GM23338 (cell line): ENCODE measurements around the gene CCDC92. TPM values are rescaled to one million over a fixed set of nuclear protein-coding genes. Genes with fewer than 3 reads are reported as not detected.

Source experiments
- ATAC-seq: fragments of 200-7000 bp; cut with Tn5 transposase; 3 replicates; pipeline ENCODE4 v1.9.1; 2020
- DNase-seq: peaks from one replicate; pipeline ENCODE4 v3.0.0-alpha.2; 2015; ENCODE audit warnings: low spot score
- H2AFZ ChIP-seq: fragments of 200-600 bp; sonication (generic); 2 replicates; pipeline ENCODE4 v1.8.0; 2016; ENCODE audit warnings: antibody characterized with exemption, mild to moderate bottlenecking, moderate library complexity
- H3F3A ChIP-seq: fragments of 200-600 bp; sonication (generic); replicated peaks from 2 replicates; pipeline ENCODE4 v1.8.0; 2017; ENCODE audit warnings: antibody characterized with exemption, mixed run types, low read depth
- H3K27ac ChIP-seq: fragments of 200-600 bp; sonication (generic); 2 replicates; pipeline ENCODE4 v1.6.1; 2016; ENCODE audit warnings: low read depth
- H3K27me3 ChIP-seq: fragments of 200-600 bp; sonication (generic); 2 replicates; pipeline ENCODE4 v1.8.0; 2016; ENCODE audit warnings: mild to moderate bottlenecking, mixed run types, moderate library complexity; ENCODE audit not compliant: insufficient read depth
- H3K36me3 ChIP-seq: fragments of 200-600 bp; sonication (generic); 2 replicates; pipeline ENCODE4 v1.8.0; 2016; ENCODE audit warnings: mild to moderate bottlenecking; ENCODE audit not compliant: insufficient read depth
- H3K4me1 ChIP-seq: fragments of 200-600 bp; sonication (generic); 2 replicates; pipeline ENCODE4 v1.8.0; 2016; ENCODE audit warnings: mild to moderate bottlenecking, moderate library complexity; ENCODE audit not compliant: insufficient read depth
- H3K4me2 ChIP-seq: fragments of 200-600 bp; sonication (generic); 2 replicates; pipeline ENCODE4 v1.7.1; 2017; ENCODE audit warnings: mixed run types
- H3K4me3 ChIP-seq: fragments of 200-600 bp; sonication (generic); 2 replicates; pipeline ENCODE4 v1.6.1; 2016; ENCODE audit warnings: mixed run types
- H3K79me2 ChIP-seq: fragments of 200-600 bp; sonication (generic); replicated peaks from 2 replicates; pipeline ENCODE4 v1.8.0; 2017; ENCODE audit warnings: mild to moderate bottlenecking; ENCODE audit not compliant: insufficient read depth
- H3K9me2 ChIP-seq: fragments of 200-600 bp; sonication (generic); 2 replicates; pipeline ENCODE4 v1.8.0; 2017; ENCODE audit not compliant: insufficient read depth
- H4K20me1 ChIP-seq: fragments of 200-600 bp; sonication (generic); replicated peaks from 2 replicates; pipeline ENCODE4 v1.8.0; 2017; ENCODE audit warnings: mild to moderate bottlenecking; ENCODE audit not compliant: insufficient read depth
- H3K27ac Mint-ChIP-seq: 2 replicates; pipeline ENCODE4 v1.8.0; 2020; ENCODE audit warnings: inconsistent platforms, mild to moderate bottlenecking, moderate library complexity, mixed read lengths
- H3K27me3 Mint-ChIP-seq: 3 replicates; pipeline ENCODE4 v1.8.0; 2022; ENCODE audit warnings: low read depth, mild to moderate bottlenecking, moderate library complexity, mixed read lengths, inconsistent platforms; ENCODE audit not compliant: insufficient read depth, poor library complexity
- H3K36me3 Mint-ChIP-seq: 3 replicates; pipeline ENCODE4 v1.8.0; 2021; ENCODE audit warnings: low read depth, mild to moderate bottlenecking, inconsistent platforms, moderate library complexity, mixed read lengths
- H3K4me1 Mint-ChIP-seq: 3 replicates; pipeline ENCODE4 v1.8.0; 2020; ENCODE audit warnings: mild to moderate bottlenecking, inconsistent platforms, mixed read lengths
- H3K4me3 Mint-ChIP-seq: 3 replicates; pipeline ENCODE4 v1.8.0; 2021; ENCODE audit warnings: moderate library complexity, mild to moderate bottlenecking, inconsistent platforms, mixed read lengths
- H3K9me3 Mint-ChIP-seq: 3 replicates; pipeline ENCODE4 v1.8.0; 2020; ENCODE audit warnings: moderate library complexity, mild to moderate bottlenecking, inconsistent platforms, mixed read lengths
- CREB1 ChIP-seq: fragments of 250-450 bp; sonication (Bioruptor Pico); IDR thresholded peaks from 2 replicates; pipeline ENCODE4 v1.5.0; 2020; ENCODE audit warnings: low read depth, mild to moderate bottlenecking, moderate library complexity
- CTCF ChIP-seq, 2 experiments: fragments of 200-600 bp in 1 of 2; sonication (generic) in 1 of 2; conservative IDR thresholded peaks; 2 replicates each; pipeline versions ENCODE4 v1.5.1 to v1.6.1; 2016 to 2017; ENCODE audit warnings: antibody characterized with exemption in 2 of 2, low read depth in 2 of 2, mild to moderate bottlenecking in 2 of 2, moderate library complexity in 1 of 2
- EZH2 ChIP-seq: fragments of 200-600 bp; sonication (generic); IDR thresholded peaks from one replicate; pipeline ENCODE4 v1.8.0; 2017; ENCODE audit warnings: antibody characterized with exemption, mild to moderate bottlenecking, low read depth; ENCODE audit not compliant: unreplicated experiment
- EZH2phosphoT487 ChIP-seq: fragments of 200-600 bp; sonication (generic); IDR thresholded peaks from one replicate; pipeline ENCODE4 v1.8.1; 2018; ENCODE audit warnings: antibody characterized with exemption; ENCODE audit not compliant: unreplicated experiment
- ZNF331 ChIP-seq: fragments of 250-450 bp; sonication (Bioruptor Pico); IDR thresholded peaks from 2 replicates; pipeline ENCODE4 v1.5.0; 2020; ENCODE audit warnings: low read depth, mild to moderate bottlenecking, moderate library complexity
- polyA plus RNA-seq: library from polyadenylated mRNA; unstranded; fragments of >200 nt; fragmentation: Nextera tagmentation; extraction: Ambion mirVana; gene quantifications from 2 replicates; pipeline ENCODE4 v1.2.1, GENCODE V29; 2016
- total RNA-seq: library from RNA; depleted of rRNA; stranded (reverse); fragments of >200 nt; shearing (Covaris generic); gene quantifications from 2 replicates; pipeline ENCODE4 v1.2.3, GENCODE V29; 2014

CCDC92 gene
- total and polyA plus RNA-seq, 2 experiments from 2014 or later, result 0.08 to 0.31 TPM

DNA sequence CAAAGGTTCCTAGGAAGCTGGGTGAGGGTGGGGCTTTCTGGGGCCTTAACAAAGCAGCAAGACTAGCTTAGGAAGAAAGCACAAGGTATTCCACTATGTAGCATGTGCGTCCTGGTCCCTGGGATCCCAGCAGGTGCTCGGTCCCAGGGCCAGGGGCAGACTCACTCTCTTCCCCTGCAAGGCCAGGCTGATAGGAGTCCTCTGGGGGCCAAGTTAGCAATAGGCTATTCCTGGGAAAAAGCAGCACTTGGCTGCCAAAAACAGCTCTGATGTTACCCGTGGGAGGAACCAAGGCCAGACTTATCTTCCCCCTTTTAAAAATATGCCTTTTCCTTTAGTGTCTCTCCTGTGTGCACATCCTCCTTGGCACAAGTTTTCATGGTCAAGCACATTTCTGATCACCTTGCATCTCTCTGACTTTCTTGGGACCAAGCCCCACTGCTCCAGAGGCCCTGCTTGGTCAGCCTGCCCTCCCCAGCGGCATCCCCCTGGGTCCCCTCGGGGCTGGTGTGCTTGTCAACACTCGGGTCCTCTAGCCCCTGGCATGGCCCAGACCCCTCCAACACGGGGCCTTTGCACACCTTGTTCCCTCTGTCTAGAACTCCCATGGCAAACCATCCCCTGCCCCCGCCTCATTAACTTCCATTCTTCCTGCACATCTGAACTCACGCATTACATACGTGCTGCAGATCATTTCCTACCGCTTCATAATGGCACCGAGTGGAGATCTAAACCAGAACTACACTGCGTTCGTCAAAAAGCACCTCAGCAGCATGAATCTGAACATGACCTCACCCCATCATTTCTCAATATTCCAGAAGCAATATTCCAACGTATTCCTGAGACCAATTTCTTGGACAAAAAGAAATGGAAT is 21.9 kb downstream of the CCDC92 start (continued):
- TF ChIP-seq CTCF (conservative IDR thresholded peaks at IDR 0.05; ENCODE audit: low read depth in 2 of 2), result no peak

- Mint-ChIP-seq H3K9me3 (no peaks in the 10 kb centered on the region), H3K4me3 (no peak overlapping the region), H3K27ac (no peak overlapping the region), H3K4me1 (no peaks in the 10 kb centered on the region; the same call in 2 of the 3 replicates), H3K36me3 (no peaks in the 10 kb centered on the region), H3K27me3 (peaks cover 10% of the 10 kb centered on the region)
- H3F3A ChIP-seq, result no peaks in the 10 kb centered on the region
- no peak for TF ChIP-seq EZH2
- TF ChIP-seq CREB1 (CRISPR knock-in tag), result no peak
- no peak for TF ChIP-seq ZNF331
- ATAC-seq (no peak), DNase-seq (no peak)
- no peak overlapping the region for H3K27ac ChIP-seq
- H2AFZ ChIP-seq, result no peak overlapping the region
- H3K4me3 ChIP-seq, result no peak overlapping the region
- H3K27me3 ChIP-seq, result peaks cover 20% of the 10 kb centered on the region
- no peaks in the 10 kb centered on the region for H3K79me2 ChIP-seq
- H4K20me1 ChIP-seq, result no peaks in the 10 kb centered on the region
- H3K9me2 ChIP-seq, result no peaks in the 10 kb centered on the region
- H3K4me2 ChIP-seq, result no peak overlapping the region
- no peaks in the 10 kb centered on the region for H3K4me1 ChIP-seq
- H3K36me3 ChIP-seq, result no peaks in the 10 kb centered on the region
These were observed 22.9 kb downstream of the CCDC92 start for GRCh38 chr12:123949770-123950165.

DNA sequence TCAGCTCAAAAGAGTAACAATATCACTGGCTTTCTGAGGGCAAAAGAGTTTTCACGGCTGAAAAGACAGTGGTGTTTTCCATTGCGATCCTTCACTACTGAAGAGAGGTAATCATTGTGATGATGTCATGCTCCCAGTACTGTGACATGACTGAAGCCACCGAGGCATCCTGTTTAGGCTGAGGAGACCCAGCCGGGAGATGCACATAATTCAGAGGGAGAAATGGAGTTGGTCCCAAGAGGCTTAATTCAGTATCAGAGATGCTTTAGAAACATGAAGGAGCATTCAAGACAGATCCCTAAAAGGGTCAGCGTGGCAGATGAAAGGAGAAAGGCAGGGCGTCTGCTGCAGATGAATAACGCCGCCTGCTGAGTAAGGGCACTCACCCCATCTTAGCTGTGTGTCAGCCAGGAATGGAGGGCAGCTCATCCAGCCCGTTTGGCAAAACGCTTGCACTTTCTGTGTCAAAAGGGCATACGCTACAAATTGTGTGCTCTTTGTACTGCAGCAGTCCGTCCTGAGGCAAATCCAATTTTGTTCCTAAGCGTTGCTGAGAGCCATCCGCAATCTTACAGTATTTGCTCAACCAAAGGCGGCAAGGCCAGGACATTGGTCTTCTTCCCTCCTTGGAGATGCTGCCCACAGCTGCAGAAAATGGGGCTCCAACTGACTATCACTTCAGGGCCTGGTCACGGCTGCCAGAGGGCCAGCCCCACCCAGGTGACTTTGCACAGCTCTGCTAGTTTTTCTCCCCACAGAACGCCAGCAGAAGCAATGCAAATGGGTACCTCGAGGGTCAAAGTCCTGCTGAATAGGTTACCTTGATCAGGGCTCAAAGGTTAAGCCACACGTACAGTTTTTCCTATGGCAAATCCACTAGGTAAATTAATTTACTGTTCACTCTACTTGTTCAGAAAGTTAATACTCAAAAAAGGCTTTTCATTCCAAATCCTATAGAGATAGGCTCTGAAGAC is 23.5 kb downstream of the CCDC92 start:
- ATAC-seq (no peak), DNase-seq (no peak)
- Histone ChIP-seq H2AFZ (no peak overlapping the region), H3K4me2 (no peak overlapping the region), H3F3A (no peaks in the 10 kb centered on the region), H3K36me3 (no peaks in the 10 kb centered on the region), H3K9me2 (no peaks in the 10 kb centered on the region), H3K4me1 (no peaks in the 10 kb centered on the region), H3K4me3 (no peak overlapping the region), H3K27ac (no peak overlapping the region), H3K79me2 (no peaks in the 10 kb centered on the region), H4K20me1 (no peaks in the 10 kb centered on the region), H3K27me3 (peaks cover 15% of the 10 kb centered on the region)
- Mint-ChIP-seq H3K4me3 (no peak overlapping the region; the same call in 2 of the 3 replicates), H3K4me1 (no peaks in the 10 kb centered on the region; the same call in 2 of the 3 replicates), H3K9me3 (no peaks in the 10 kb centered on the region), H3K36me3 (no peaks in the 10 kb centered on the region), H3K27me3 (peaks cover 8% of the 10 kb centered on the region), H3K27ac (no peak overlapping the region)
- no peak for TF ChIP-seq ZNF331
- no peak for TF ChIP-seq CTCF (conservative IDR thresholded peaks at IDR 0.05; ENCODE audit: low read depth in 2 of 2)
- TF ChIP-seq EZH2phosphoT487, result no peak
- no peak for TF ChIP-seq CREB1 (CRISPR knock-in tag)
- TF ChIP-seq EZH2, result no peak
